ENCODE measurements around the gene RAD51D. TPM values are rescaled to one million over a fixed set of nuclear protein-coding genes. Genes with fewer than 3 reads are reported as not detected.

The RAD51D gene
- 7.8 and 8.9 TPM in 2 replicates for total RNA-seq

GRCh38 chr17:35119370-35120165 lies at the start of gene RAD51D:
TSS of gene RAD51D (minus strand) at chr17:35119860. CDS start at chr17:35119613, 247 bp downstream.

GRCh38 chr17:35147375-35147905 lies 27.8 kb upstream of the RAD51D start, which contains the start of gene UNC45B:
TSS of gene UNC45B (plus strand) at chr17:35147817. CDS start at chr17:35148264, 447 bp downstream.

GRCh38 chr17:35141681-35142466 lies 22.2 kb upstream of the RAD51D start, which contains the start of gene NLE1:
TSS of gene NLE1 (minus strand) at chr17:35142303. CDS start at chr17:35142275, 28 bp downstream.

GRCh38 chr17:35121315-35121714 lies 1.7 kb upstream of the RAD51D start, which contains the start of gene FNDC8:
TSS of gene FNDC8 (plus strand) at chr17:35121615. CDS start at chr17:35121694, 79 bp downstream.

GRCh38 chr17:35063514-35064223 lies 56.0 kb downstream of the RAD51D start, which contains the start of gene RFFL:
TSS of gene RFFL (minus strand) at chr17:35063707. CDS start at chr17:35026553, 37,154 bp downstream.

Other genes with a start within 250 kb of the RAD51D start
- 1.8 and 2.6 TPM in 2 replicates for gene CCT6B, start 158.4 kb downstream of the RAD51D start, total RNA-seq
- gene ZNF830, start 158.3 kb downstream of the RAD51D start, total RNA-seq: 12.8 and 13.4 TPM in 2 replicates
- gene LIG3, start 139.3 kb downstream of the RAD51D start, total RNA-seq: 34.6 and 36.7 TPM in 2 replicates
- 9.5 and 10.0 TPM in 2 replicates for gene RFFL, start 56.2 kb downstream of the RAD51D start, total RNA-seq
- 0.12 TPM in 1 of 2 replicates, not detected in the other for gene FNDC8, start 1.8 kb upstream of the RAD51D start, total RNA-seq
- gene NLE1, start 22.4 kb upstream of the RAD51D start, total RNA-seq: 9.4 and 10.8 TPM in 2 replicates
- not detected in 2 replicates for gene UNC45B, start 28.0 kb upstream of the RAD51D start, total RNA-seq
- gene SLC35G3, start 74.5 kb upstream of the RAD51D start, total RNA-seq: not detected in 2 replicates
- 54.4 and 72.5 TPM in 2 replicates for gene SLFN5, start 123.2 kb upstream of the RAD51D start, total RNA-seq